SU-DHL-6 (cell line): ENCODE results near the gene TSC2.

Experiments used
- EZH2phosphoT487 ChIP-seq: fragments of 200-600 bp; sonication (generic), shearing (Covaris generic); conservative IDR thresholded peaks from 2 replicates; pipeline ENCODE4 v1.6.1; 2018; ENCODE audit warnings: mild to moderate bottlenecking, antibody characterized with exemption, low read length, moderate library complexity, mixed read lengths
- TF ChIP-seq, protein P1 (sequence below): fragments of 200-600 bp; sonication (generic); IDR thresholded peaks from one replicate; pipeline ENCODE4 v1.5.1; 2017; ENCODE audit warnings: antibody characterized with exemption, mild to moderate bottlenecking, low read length, moderate library complexity; ENCODE audit not compliant: insufficient read depth, poor library complexity, severe bottlenecking

DNA sequence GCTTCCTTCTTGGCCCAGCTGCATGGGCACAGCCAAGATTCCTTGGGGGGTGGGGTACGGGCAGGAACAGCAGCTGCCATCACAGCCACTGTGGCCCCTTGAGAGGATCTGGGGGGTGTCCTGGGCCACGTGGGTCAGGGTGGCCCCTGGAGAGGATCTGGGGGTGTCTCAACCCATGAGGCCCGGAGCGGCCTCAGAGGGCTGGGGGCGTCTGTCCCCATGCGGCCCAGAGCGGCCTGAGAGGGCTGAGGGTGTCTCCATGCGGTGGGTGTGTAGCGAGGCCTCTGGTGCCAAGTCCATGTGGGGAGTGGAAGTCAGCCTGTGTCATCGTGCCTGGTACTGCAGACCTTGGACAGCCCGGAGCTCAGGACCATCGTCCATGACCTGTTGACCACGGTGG, 13.7 kb downstream of the TSC2 start:
- TF ChIP-seq, protein P1, sequence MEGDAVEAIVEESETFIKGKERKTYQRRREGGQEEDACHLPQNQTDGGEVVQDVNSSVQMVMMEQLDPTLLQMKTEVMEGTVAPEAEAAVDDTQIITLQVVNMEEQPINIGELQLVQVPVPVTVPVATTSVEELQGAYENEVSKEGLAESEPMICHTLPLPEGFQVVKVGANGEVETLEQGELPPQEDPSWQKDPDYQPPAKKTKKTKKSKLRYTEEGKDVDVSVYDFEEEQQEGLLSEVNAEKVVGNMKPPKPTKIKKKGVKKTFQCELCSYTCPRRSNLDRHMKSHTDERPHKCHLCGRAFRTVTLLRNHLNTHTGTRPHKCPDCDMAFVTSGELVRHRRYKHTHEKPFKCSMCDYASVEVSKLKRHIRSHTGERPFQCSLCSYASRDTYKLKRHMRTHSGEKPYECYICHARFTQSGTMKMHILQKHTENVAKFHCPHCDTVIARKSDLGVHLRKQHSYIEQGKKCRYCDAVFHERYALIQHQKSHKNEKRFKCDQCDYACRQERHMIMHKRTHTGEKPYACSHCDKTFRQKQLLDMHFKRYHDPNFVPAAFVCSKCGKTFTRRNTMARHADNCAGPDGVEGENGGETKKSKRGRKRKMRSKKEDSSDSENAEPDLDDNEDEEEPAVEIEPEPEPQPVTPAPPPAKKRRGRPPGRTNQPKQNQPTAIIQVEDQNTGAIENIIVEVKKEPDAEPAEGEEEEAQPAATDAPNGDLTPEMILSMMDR: no peak
- TF ChIP-seq EZH2phosphoT487: no peak
